SIG-M5 treated with dmso at 0.1 percent for 504 hours (cell line): Measurements from ENCODE around the gene MGAT5.

ENCODE experiments used
- DNase-seq: peaks from one replicate; lab custom pipeline; 2025; ENCODE audit not compliant: unreplicated experiment; lab: John Stamatoyannopoulos, UW

Gene MGAT5

GRCh38 chr2:134360745-134361487, 107.0 kb downstream of the MGAT5 start:
- no peak for DNase-seq

GRCh38 chr2:134361648-134362047, 107.8 kb downstream of the MGAT5 start:
- DNase-seq = no peak

- DNase-seq = no peak
Observed at GRCh38 chr2:134362152-134362668, 108.3 kb downstream of the MGAT5 start.

GRCh38 chr2:134362740-134363139, 108.9 kb downstream of the MGAT5 start:
- no peak for DNase-seq

GRCh38 chr2:134365356-134365755, 111.5 kb downstream of the MGAT5 start:
- no peak for DNase-seq

- no peak for DNase-seq
Observed at GRCh38 chr2:134366359-134366758, 112.5 kb downstream of the MGAT5 start.

- no peak for DNase-seq
Observed at GRCh38 chr2:134367213-134367612, 113.3 kb downstream of the MGAT5 start.

GRCh38 chr2:134368009-134368817, 114.3 kb downstream of the MGAT5 start:
- no peak for DNase-seq

- DNase-seq = no peak
Observed at GRCh38 chr2:134369220-134369902, 115.5 kb downstream of the MGAT5 start.

GRCh38 chr2:134370655-134371445, 117.0 kb downstream of the MGAT5 start:
- no peak for DNase-seq

GRCh38 chr2:134372141-134372540, 118.3 kb downstream of the MGAT5 start:
- no peak for DNase-seq

- no peak for DNase-seq
Observed at GRCh38 chr2:134372611-134373131, 118.8 kb downstream of the MGAT5 start.

GRCh38 chr2:134375935-134376334, 122.1 kb downstream of the MGAT5 start:
- DNase-seq = no peak

GRCh38 chr2:134377730-134378129, 123.9 kb downstream of the MGAT5 start:
- no peak for DNase-seq

GRCh38 chr2:134379293-134379692, 125.4 kb downstream of the MGAT5 start:
- no peak for DNase-seq

- no peak for DNase-seq
Observed at GRCh38 chr2:134379722-134380121, 125.8 kb downstream of the MGAT5 start.

GRCh38 chr2:134381141-134381540, 127.3 kb downstream of the MGAT5 start:
- DNase-seq = no peak

GRCh38 chr2:134384131-134384530, 130.3 kb downstream of the MGAT5 start:
- no peak for DNase-seq

- DNase-seq = no peak
Observed at GRCh38 chr2:134385195-134385594, 131.3 kb downstream of the MGAT5 start.

- DNase-seq = no peak
Observed at GRCh38 chr2:134386310-134386709, 132.4 kb downstream of the MGAT5 start.
